ENCODE measurements around the gene OSBP2.

- TF ChIP-seq CTCF (IDR thresholded peaks at IDR 0.05) (no peak), POLR2AphosphoS5 (IDR thresholded peaks at IDR 0.05) (no peak), POLR2A (IDR thresholded peaks at IDR 0.05) (no peak)
Observed at GRCh38 chr22:30753701-30754100, 59.0 kb downstream of the OSBP2 start.
